ENCODE data around the gene TMED9.

DNA sequence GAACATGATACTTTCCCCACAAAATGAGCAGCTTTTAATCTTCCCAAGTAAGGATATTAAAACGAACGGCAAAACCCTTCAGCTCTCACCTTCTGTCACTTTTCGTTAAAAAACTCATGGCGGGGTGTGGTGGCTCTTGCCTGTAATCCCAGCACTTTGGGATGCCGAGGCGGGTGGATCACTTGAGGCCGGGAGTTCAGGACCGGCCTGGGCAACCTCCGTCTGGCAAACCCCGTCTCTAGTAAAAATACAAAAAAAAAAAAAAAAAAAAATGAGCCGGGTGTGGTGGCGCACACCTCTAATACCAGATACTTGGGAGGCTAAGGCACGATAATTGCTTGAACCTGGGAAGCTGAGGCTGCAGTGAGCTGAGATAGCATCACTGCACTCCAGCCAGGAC, 902 bp downstream of the TMED9 start:
- TF ChIP-seq, protein P1, sequence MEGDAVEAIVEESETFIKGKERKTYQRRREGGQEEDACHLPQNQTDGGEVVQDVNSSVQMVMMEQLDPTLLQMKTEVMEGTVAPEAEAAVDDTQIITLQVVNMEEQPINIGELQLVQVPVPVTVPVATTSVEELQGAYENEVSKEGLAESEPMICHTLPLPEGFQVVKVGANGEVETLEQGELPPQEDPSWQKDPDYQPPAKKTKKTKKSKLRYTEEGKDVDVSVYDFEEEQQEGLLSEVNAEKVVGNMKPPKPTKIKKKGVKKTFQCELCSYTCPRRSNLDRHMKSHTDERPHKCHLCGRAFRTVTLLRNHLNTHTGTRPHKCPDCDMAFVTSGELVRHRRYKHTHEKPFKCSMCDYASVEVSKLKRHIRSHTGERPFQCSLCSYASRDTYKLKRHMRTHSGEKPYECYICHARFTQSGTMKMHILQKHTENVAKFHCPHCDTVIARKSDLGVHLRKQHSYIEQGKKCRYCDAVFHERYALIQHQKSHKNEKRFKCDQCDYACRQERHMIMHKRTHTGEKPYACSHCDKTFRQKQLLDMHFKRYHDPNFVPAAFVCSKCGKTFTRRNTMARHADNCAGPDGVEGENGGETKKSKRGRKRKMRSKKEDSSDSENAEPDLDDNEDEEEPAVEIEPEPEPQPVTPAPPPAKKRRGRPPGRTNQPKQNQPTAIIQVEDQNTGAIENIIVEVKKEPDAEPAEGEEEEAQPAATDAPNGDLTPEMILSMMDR (IDR thresholded peaks at IDR 0.05): no peak
- TF ChIP-seq EP300 (IDR thresholded peaks at IDR 0.05) (no peak), POLR2A (IDR thresholded peaks at IDR 0.05) (no peak)
